KMS-11 (cell line): ENCODE measurements around the gene PRM1.
A peak's percentile ranks its signal among the peaks of the same experiment; 100 is the strongest.

Source experiments
- H2AFZ ChIP-seq: fragments of 200-600 bp; sonication (generic); 2 replicates; pipeline ENCODE4 v1.6.1; 2016; ENCODE audit warnings: antibody characterized with exemption, mixed run types, low read depth
- H3K27ac ChIP-seq: fragments of 200-600 bp; sonication (generic); 2 replicates; pipeline ENCODE4 v1.6.1; 2016; ENCODE audit warnings: mild to moderate bottlenecking, mixed run types
- H3K27me3 ChIP-seq: fragments of 200-600 bp; sonication (generic); 2 replicates; pipeline ENCODE4 v1.6.1; 2017; ENCODE audit warnings: mild to moderate bottlenecking, low read depth, mixed run types, moderate library complexity; ENCODE audit not compliant: insufficient read depth
- H3K36me3 ChIP-seq: fragments of 200-600 bp; sonication (generic); 2 replicates; pipeline ENCODE4 v1.6.1; 2017; ENCODE audit warnings: mild to moderate bottlenecking, mixed run types; ENCODE audit not compliant: insufficient read depth
- H3K4me1 ChIP-seq: fragments of 200-600 bp; sonication (generic); 2 replicates; pipeline ENCODE4 v1.6.1; 2016; ENCODE audit warnings: mild to moderate bottlenecking, low read depth, mixed run types; ENCODE audit not compliant: poor library complexity, severe bottlenecking
- H3K4me2 ChIP-seq: fragments of 200-600 bp; sonication (generic); 2 replicates; pipeline ENCODE4 v1.7.0; 2016; ENCODE audit warnings: mild to moderate bottlenecking, mixed run types
- H3K4me3 ChIP-seq: fragments of 200-600 bp; sonication (generic); IDR thresholded peaks from 2 replicates; pipeline ENCODE4 v1.6.1; 2017; ENCODE audit warnings: low read depth, low read length, mixed read lengths; ENCODE audit not compliant: insufficient read depth
- H3K79me2 ChIP-seq: fragments of 200-600 bp; sonication (generic); 2 replicates; pipeline ENCODE4 v1.6.1; 2016; ENCODE audit warnings: low read depth, mixed run types; ENCODE audit not compliant: insufficient read depth
- H3K9ac ChIP-seq: fragments of 200-600 bp; sonication (generic); 2 replicates; pipeline ENCODE4 v1.6.1; 2016; ENCODE audit warnings: mild to moderate bottlenecking, mixed run types
- H4K20me1 ChIP-seq: fragments of 200-600 bp; sonication (generic); 2 replicates; pipeline ENCODE4 v1.6.1; 2016; ENCODE audit warnings: mild to moderate bottlenecking, mixed run types; ENCODE audit not compliant: insufficient read depth
- CTCF ChIP-seq: fragments of 200-600 bp; sonication (generic); conservative IDR thresholded peaks from 2 replicates; pipeline ENCODE4 v1.6.1; 2017; ENCODE audit warnings: low read depth, mild to moderate bottlenecking, antibody characterized with exemption, low read length, moderate library complexity, mixed read lengths

PRM1 gene

DNA sequence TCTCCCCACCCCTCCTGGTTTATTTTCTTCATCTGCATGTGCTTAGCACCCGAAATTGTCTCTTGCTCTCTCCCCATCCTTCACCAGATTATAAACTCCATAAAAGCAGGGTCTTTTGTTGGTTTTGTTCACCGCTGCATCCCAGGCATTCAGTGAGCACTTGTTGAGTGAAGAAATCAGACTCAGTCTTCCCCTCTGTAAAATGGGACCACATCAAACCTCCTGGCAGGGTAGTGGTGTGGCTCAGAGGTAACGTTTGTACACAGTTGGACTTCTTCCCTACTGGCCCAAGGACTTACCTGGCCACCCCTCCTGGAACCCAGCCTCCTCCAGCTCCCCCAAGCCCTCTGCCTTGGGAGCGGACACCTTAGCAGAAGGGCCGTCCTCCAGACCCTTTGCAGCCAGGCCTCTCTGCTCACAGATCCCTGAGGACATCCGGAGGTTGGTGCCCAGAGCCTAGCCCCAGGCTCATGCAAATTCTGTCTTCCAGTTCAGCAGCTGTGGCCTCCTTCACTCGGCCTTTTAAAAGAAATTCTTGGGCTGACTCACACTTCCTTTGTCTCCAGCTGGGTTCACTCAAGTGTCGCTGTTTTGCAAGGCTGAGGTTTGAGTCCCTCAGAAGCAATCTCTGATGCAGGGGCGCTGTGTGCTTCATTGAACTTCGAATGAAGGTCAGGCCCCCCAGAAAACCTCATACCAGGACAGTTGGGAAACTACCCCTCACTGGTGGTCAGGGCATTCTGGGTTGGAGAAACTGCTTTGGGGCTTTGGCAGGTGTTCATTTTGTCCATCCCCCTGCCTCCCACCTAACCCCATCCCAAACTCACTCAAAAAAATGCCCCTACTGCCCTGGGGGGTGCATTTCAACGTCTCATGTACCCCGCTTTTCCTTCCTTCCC, 47.3 kb upstream of the PRM1 start:
- peak overlapping the region; percentile 32; the same call in 1 of the 2 replicates for H2AFZ ChIP-seq
- peak overlapping the region; percentile 89 for H3K4me2 ChIP-seq
- H3K9ac ChIP-seq, result peak overlapping the region; percentile 4; the same call in 1 of the 2 replicates
- H4K20me1 ChIP-seq, result no peaks in the 10 kb centered on the region
- peak overlapping the region; percentile 39 for H3K27ac ChIP-seq
- TF ChIP-seq CTCF, result no peak
- H3K4me3 ChIP-seq, result no peak overlapping the region
- peaks cover 55% of the 10 kb centered on the region for H3K4me1 ChIP-seq
- H3K79me2 ChIP-seq, result no peaks in the 10 kb centered on the region
- no peaks in the 10 kb centered on the region for H3K36me3 ChIP-seq
- H3K27me3 ChIP-seq, result peaks cover 4% of the 10 kb centered on the region; the same call in 1 of the 2 replicates

GRCh38 chr16:11327277-11328171, 46.4 kb upstream of the PRM1 start:
- no peak for TF ChIP-seq CTCF
- Histone ChIP-seq H3K9ac (peak overlapping the region; percentile 4; the same call in 1 of the 2 replicates), H2AFZ (peak overlapping the region; percentile 32; the same call in 1 of the 2 replicates), H3K36me3 (no peaks in the 10 kb centered on the region), H3K27ac (peak overlapping the region; percentile 39), H3K79me2 (no peaks in the 10 kb centered on the region), H3K27me3 (peaks cover 4% of the 10 kb centered on the region; the same call in 1 of the 2 replicates), H4K20me1 (no peaks in the 10 kb centered on the region), H3K4me3 (no peak overlapping the region), H3K4me2 (peak overlapping the region; percentile 89), H3K4me1 (peaks cover 55% of the 10 kb centered on the region)

DNA sequence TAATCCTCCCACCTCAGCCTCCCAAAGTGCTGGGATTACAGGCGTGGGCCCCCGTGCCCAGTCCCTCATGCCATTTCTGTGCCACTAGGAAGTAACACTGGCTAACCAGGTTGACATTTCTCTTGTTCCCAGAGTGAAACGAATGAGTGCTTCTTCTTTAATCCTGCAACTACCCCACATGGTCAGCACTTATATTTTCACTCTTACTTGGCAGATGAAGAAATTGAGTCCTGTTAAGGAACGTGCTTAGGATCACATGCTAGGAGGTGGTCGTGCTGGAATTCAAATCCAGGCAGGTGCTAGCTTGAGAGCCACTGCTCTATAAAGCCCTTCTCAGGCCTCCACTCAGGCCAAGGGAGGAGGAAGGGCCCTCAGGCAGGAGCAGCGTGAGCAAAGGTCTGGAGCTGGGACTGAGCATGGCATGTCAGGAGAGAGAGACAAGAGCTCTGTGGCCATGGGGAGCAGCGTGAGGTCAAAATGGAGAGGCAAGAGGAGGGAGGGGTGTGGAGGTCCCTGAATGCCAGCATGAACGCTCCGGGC, 45.7 kb upstream of the PRM1 start:
- Histone ChIP-seq H3K4me2 (peak overlapping the region; percentile 89; the same call in 1 of the 2 replicates), H3K4me1 (peaks cover 55% of the 10 kb centered on the region), H3K4me3 (no peak overlapping the region), H3K27me3 (0 out of 2 replicates have a peak, but pooled peaks cover 4% of the 10 kb centered on the region), H4K20me1 (no peaks in the 10 kb centered on the region), H2AFZ (peak overlapping the region; percentile 32; the same call in 1 of the 2 replicates), H3K79me2 (no peaks in the 10 kb centered on the region), H3K36me3 (no peaks in the 10 kb centered on the region), H3K9ac (no peak overlapping the region), H3K27ac (peak overlapping the region; percentile 39)
- TF ChIP-seq CTCF, result no peak

DNA sequence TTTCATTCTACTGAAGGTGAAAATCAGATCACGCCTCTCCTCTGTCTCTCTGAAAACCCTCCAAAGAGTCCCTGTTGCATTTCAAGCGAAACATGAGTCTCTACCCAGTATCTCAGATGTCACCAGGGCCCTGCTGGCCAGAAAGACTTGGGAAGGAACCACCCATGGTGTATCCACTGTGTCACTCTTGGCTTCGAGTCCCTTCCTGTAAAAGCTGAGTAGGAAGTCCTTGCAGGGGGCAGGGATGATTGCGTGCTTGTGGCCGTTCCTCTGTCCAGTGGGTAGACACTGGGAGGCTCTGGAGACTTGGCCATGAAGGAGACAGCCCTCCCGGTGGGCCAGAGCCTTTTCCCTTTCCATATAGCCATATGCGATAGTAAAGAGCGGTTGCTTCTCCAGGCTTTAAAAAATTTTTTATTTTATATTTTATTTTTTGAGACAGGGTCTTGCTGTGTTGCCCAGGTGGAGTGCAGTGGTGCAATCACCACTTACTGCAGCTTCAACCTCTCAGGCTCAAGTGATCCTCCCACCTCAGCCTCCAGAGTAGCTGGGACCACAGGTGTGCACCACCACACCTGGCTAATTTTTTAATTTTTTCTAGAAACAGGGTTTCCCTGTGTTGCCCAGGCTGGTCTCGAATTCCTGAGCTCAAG, 45.1 kb upstream of the PRM1 start:
- Histone ChIP-seq H2AFZ (no peak overlapping the region), H3K36me3 (no peaks in the 10 kb centered on the region), H3K27ac (no peak overlapping the region), H4K20me1 (no peaks in the 10 kb centered on the region), H3K9ac (no peak overlapping the region), H3K27me3 (0 out of 2 replicates have a peak, but pooled peaks cover 4% of the 10 kb centered on the region), H3K4me2 (no peak overlapping the region; the same call in 1 of the 2 replicates), H3K4me1 (peaks cover 55% of the 10 kb centered on the region), H3K4me3 (no peak overlapping the region), H3K79me2 (no peaks in the 10 kb centered on the region)
- no peak for TF ChIP-seq CTCF
